ENCODE measurements around the gene CD300LG. TPM values are rescaled to one million over a fixed set of nuclear protein-coding genes. Genes with fewer than 3 reads are reported as not detected.

The CD300LG gene
- polyA plus RNA-seq, 2 of the 4 experiments (the other 2 are of a cell fraction), result not detected

DNA sequence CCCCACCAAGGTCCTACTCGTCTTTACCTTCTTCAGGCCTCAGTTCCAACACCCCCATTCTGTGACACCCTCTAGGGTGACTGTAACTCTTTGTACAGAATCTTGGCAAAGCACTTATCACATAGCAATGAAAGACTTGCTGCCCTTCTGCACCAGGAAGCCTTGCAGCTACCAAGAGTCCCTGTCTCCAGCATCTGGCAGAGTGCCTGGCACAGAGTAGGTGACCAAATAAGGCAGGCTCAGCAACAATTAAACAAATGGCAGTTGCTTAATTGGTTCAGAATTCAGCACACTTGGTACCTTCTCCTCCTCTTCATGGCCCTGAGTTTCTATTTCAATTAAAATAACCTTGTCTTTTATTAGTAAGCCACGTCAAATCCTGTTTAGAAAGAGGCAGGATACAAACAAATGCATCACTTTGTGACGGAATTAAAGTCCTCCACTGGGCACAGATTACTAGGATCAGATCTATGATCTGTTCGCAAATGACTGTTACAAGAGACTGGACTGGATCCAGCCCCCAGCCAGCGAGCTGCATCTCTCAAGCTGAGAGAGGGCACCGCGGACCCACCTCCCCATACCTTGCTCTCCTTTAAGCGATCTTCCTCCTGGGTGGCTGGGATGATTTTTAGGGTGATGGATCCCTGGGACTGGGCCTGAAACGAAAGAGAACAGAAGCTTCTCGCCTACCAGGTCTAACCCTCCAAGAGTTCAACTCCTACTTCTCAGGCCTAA, 23.5 kb upstream of the CD300LG start:
- CTCF ChIA-PET, result interaction anchor here (0.9 to 4.5 kb wide), 3 partner anchors 19 to 87 kb away, joined by 3 to 17 read pairs (median 4); partner anchors contain the start of gene CD300LG
- WGBS (ENCODE audit: missing lambda C conversion rate), result 90% methylated on average over 10 of the region's 10 CpGs
- no peak for FAIRE-seq

DNA sequence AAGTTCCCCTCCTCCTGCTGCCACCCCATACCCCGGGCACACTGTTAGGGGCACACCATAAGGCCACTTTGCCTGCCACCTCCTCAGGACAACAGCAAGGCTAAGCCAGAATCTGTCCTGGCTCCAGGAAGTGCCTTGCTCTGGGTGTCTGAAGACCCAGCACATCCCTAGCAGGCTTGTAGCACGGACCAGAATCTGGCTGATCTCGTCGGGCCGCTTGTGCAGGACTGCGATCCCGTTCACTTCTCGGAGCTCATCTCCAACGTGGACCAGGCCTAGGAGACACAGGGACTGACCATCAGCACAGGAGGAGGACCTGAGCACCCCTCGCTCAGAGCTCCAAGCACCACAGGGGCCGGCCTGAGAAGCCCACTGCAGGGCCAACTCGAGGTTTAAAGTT, 21.4 kb upstream of the CD300LG start:
- Histone ChIP-seq H3K4me2 (no peak overlapping the region), H3K4me1 (no peaks in the 10 kb centered on the region), H3K4me3 (no peak overlapping the region), H3K27ac (no peak overlapping the region), H3K9me3 (no peaks in the 10 kb centered on the region)
- ChIA-PET CTCF (interaction anchor here (1.2 kb wide), 1 partner anchor 21 kb away, joined by 6 read pairs; the partner anchor contains the start of gene CD300LG), POLR2A (no interaction called here)
- WGBS (ENCODE audit: missing lambda C conversion rate), result 96% methylated on average over 12 of the region's 12 CpGs
- FAIRE-seq (no peak), DNase-seq (ENCODE audit: low read depth in 1 of 2, low spot score in 1 of 2) (no peak), ATAC-seq (no peak)
- TF ChIP-seq ESRRA (IDR thresholded peaks at IDR 0.05; ENCODE audit: borderline replicate concordance, low read length) (no peak), HES2 (IDR thresholded peaks at IDR 0.05) (no peak), RARB (CRISPR knock-in tag; IDR thresholded peaks at IDR 0.05) (no peak)

More for the DNA sequence above, 23.5 kb upstream of the CD300LG start:
- no peak for DNase-seq (ENCODE audit: low read depth in 1 of 2, low spot score in 1 of 2)
- Histone ChIP-seq H3K4me3 (no peak overlapping the region), H3K9me3 (no peaks in the 10 kb centered on the region), H3K4me2 (no peak overlapping the region), H3K4me1 (no peaks in the 10 kb centered on the region), H3K27ac (no peak overlapping the region)
- TF ChIP-seq E2F6 (IDR thresholded peaks at IDR 0.05; ENCODE audit: borderline replicate concordance, low read depth), result no peak
- no peak for TF ChIP-seq TFCP2L1 (CRISPR knock-in tag; IDR thresholded peaks at IDR 0.05)
- TF ChIP-seq EHMT2 (IDR thresholded peaks at IDR 0.05; ENCODE audit: low read depth), result no peak
- TF ChIP-seq, protein P1, sequence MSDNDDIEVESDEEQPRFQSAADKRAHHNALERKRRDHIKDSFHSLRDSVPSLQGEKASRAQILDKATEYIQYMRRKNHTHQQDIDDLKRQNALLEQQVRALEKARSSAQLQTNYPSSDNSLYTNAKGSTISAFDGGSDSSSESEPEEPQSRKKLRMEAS (IDR thresholded peaks at IDR 0.05), result no peak
- no peak for TF ChIP-seq TP53 (CRISPR knock-in tag; IDR thresholded peaks at IDR 0.05)
- TF ChIP-seq NFE2L2 (conservative IDR thresholded peaks at IDR 0.05; ENCODE audit: low read length), result no peak
- no peak for ATAC-seq
- POLR2A ChIA-PET, result no interaction called here

- ATAC-seq (no peak), DNase-seq (ENCODE audit: low read depth in 1 of 2, low spot score in 1 of 2) (no peak), FAIRE-seq (no peak)
- CTCF ChIA-PET, result interaction anchor here (0.6 to 3.0 kb wide), 7 partner anchors 13 to 607 kb away, joined by 3 to 10 read pairs (median 3); partner anchors contain the start of gene CD300LG
- no peak overlapping the region for H3K27ac ChIP-seq
- peaks cover 2% of the 10 kb centered on the region; the same call in 1 of the 3 replicates for H3K4me1 ChIP-seq
- no peak overlapping the region for H3K4me2 ChIP-seq
- POLR2A ChIA-PET, result no interaction called here
- no peak overlapping the region for H3K4me3 ChIP-seq
- WGBS (ENCODE audit: missing lambda C conversion rate), result 85% methylated on average over 7 of the region's 7 CpGs
- H3K9me3 ChIP-seq, result no peaks in the 10 kb centered on the region
- TF ChIP-seq SMC3 (IDR thresholded peaks at IDR 0.05) (no peak), ZNF302 (CRISPR knock-in tag; IDR thresholded peaks at IDR 0.05) (no peak), CEBPB (IDR thresholded peaks at IDR 0.05) (no peak), MYC (IDR thresholded peaks at IDR 0.05; ENCODE audit: borderline replicate concordance, low read length) (no peak)
- TF ChIP-seq, protein P1 (IDR thresholded peaks at IDR 0.05), result no peak
These were observed 20.8 kb upstream of the CD300LG start for GRCh38 chr17:43826206-43826605.

GRCh38 chr17:43827596-43827995, 19.4 kb upstream of the CD300LG start:
- DNase-seq (ENCODE audit: low read depth in 1 of 2, low spot score in 1 of 2), result no peak
- no peak overlapping the region for H3K4me2 ChIP-seq
- POLR2A ChIA-PET, result no interaction called here
- H3K9me3 ChIP-seq, result no peaks in the 10 kb centered on the region
- no peak for ATAC-seq
- no peak overlapping the region for H3K4me3 ChIP-seq
- peaks cover 13% of the 10 kb centered on the region for H3K4me1 ChIP-seq
- H3K27ac ChIP-seq, result no peak overlapping the region
- 96% methylated on average over 9 of the region's 9 CpGs for WGBS (ENCODE audit: missing lambda C conversion rate)
- no peak for TF ChIP-seq MAFK (IDR thresholded peaks at IDR 0.05; ENCODE audit: partially characterized antibody)
- TF ChIP-seq POLR2AphosphoS2 (conservative IDR thresholded peaks at IDR 0.05; ENCODE audit: low read length), result no peak
- TF ChIP-seq, protein P1 (IDR thresholded peaks at IDR 0.05), result no peak
- TF ChIP-seq, protein P2, sequence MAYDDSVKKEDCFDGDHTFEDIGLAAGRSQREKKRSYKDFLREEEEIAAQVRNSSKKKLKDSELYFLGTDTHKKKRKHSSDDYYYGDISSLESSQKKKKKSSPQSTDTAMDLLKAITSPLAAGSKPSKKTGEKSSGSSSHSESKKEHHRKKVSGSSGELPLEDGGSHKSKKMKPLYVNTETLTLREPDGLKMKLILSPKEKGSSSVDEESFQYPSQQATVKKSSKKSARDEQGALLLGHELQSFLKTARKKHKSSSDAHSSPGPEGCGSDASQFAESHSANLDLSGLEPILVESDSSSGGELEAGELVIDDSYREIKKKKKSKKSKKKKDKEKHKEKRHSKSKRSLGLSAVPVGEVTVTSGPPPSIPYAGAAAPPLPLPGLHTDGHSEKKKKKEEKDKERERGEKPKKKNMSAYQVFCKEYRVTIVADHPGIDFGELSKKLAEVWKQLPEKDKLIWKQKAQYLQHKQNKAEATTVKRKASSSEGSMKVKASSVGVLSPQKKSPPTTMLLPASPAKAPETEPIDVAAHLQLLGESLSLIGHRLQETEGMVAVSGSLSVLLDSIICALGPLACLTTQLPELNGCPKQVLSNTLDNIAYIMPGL (CRISPR knock-in tag; IDR thresholded peaks at IDR 0.05; ENCODE audit: borderline replicate concordance), result no peak
- no peak for TF ChIP-seq MYC (IDR thresholded peaks at IDR 0.05; ENCODE audit: borderline replicate concordance, low read length)
- TF ChIP-seq CTCF (IDR thresholded peaks at IDR 0.05), result no peak
- no peak for TF ChIP-seq SREBF2 (IDR thresholded peaks at IDR 0.05)
- TF ChIP-seq CHD2 (IDR thresholded peaks at IDR 0.05; ENCODE audit: low read length, partially characterized antibody), result no peak
- TF ChIP-seq SMC3 (IDR thresholded peaks at IDR 0.05), result no peak
- TF ChIP-seq RFX5 (IDR thresholded peaks at IDR 0.05), result no peak
- no peak for FAIRE-seq
- CTCF ChIA-PET, result interaction anchor here (1.0 to 5.9 kb wide), 6 partner anchors 11 to 67 kb away, joined by 3 to 31 read pairs (median 8); partner anchors contain the start of gene CD300LG
